ENCODE data around the gene DHX9. TPM values are rescaled to one million over a fixed set of nuclear protein-coding genes. Genes with fewer than 3 reads are reported as not detected.

Gene DHX9
- total RNA-seq, 4 donors from 2014 or later = 29.5 to 84.0 (median 65.8) TPM

DNA sequence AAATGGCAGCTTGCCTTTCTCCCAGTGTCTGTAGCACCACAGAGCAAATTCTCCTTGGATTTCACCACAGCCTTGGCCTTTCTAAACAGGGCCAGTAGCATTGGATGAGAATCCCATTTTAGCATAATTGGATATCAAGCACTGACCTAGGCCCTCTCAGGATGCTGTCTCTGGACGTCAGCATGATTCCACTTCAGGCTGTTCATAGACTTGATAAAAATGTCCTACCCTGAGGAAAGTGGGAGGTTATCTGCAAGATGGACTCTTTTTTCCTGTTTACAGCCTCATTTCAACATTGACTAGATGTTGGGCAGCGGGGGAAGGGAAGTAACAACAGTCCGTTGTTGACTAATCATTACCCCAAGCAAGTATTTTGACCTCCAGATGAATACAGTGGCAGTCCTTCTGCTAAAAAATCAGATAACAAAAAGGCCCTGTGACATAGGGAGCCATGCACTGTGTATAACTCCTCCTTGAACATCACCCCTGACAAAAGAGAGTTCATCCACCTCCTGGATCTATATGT is 44.4 kb upstream of the DHX9 start:
- WGBS, 2 donors (ENCODE audit: low coverage in 1 of 2) = 69 to 92% methylated on average over 2 to 3 of the region's 3 CpGs
- intact Hi-C loops (cut with DNase I; ENCODE audit: low total_unique reads) = no loop called here
- no peak for DNase-seq

DNA sequence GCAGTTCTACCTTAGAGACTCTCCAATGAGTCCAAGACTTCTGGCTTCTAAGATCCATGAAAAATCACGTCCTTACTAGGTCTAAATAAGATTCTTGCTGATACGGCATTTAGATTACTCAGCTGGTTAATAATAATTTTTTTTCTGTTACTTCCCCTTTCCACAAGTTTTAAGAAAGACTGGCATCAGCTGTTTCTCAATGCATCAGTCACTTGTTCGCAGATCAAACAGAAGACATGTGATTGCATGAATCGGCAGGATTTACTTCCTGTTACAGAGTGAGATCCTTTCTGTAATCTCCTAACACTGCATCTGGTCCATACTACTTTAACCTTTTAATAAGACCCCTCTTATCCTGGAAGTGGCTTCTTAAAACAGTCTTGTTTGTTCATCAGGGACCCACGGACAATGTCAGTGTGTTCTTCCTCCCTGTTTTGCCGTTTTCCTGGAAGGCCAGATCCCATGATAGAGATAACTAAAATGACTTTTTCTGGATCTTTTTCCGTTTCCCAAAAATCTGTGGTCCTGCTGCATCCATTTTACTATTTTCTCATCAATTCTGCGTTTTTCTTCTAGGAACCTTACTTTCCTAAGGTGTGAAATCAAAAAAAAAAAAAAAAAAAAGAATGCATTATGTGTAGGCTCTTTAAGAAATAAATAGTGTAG is 43.5 kb upstream of the DHX9 start:
- TF ChIP-seq POLR2AphosphoS5 (IDR thresholded peaks at IDR 0.05) = no peak
- no peak for TF ChIP-seq EP300 (IDR thresholded peaks at IDR 0.05; ENCODE audit: low read depth)
- TF ChIP-seq, protein P1, sequence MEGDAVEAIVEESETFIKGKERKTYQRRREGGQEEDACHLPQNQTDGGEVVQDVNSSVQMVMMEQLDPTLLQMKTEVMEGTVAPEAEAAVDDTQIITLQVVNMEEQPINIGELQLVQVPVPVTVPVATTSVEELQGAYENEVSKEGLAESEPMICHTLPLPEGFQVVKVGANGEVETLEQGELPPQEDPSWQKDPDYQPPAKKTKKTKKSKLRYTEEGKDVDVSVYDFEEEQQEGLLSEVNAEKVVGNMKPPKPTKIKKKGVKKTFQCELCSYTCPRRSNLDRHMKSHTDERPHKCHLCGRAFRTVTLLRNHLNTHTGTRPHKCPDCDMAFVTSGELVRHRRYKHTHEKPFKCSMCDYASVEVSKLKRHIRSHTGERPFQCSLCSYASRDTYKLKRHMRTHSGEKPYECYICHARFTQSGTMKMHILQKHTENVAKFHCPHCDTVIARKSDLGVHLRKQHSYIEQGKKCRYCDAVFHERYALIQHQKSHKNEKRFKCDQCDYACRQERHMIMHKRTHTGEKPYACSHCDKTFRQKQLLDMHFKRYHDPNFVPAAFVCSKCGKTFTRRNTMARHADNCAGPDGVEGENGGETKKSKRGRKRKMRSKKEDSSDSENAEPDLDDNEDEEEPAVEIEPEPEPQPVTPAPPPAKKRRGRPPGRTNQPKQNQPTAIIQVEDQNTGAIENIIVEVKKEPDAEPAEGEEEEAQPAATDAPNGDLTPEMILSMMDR (IDR thresholded peaks at IDR 0.05) = no peak
- TF ChIP-seq POLR2A (IDR thresholded peaks at IDR 0.05) = no peak
- in situ Hi-C loops (cut with MboI; ENCODE audit: low pct_ligation_motif_present in 1 of 4, low pct_unique_long_range_greater_than_20kb in 1 of 4, low sequenced_read_pairs in 3 of 4) = loop anchor here (10.0 to 25.0 kb wide), 3 partner anchors 333 to 708 kb away; partner anchors contain the start of gene RGSL1 (in 1 of the 4)
- Histone ChIP-seq H3K4me3 (no peak overlapping the region), H3K27me3 (no peaks in the 10 kb centered on the region), H3K36me3 (no peaks in the 10 kb centered on the region), H3K4me1 (no peaks in the 10 kb centered on the region), H3K9me3 (no peaks in the 10 kb centered on the region), H3K27ac (peak overlapping the region in 1 of 4 donors; percentile 20)
- WGBS, 2 donors (ENCODE audit: low coverage in 1 of 2) = 63 to 70% methylated on average over 8 of the region's 8 CpGs
- no peak for DNase-seq
- intact Hi-C loops (cut with DNase I; ENCODE audit: low total_unique reads) = no loop called here

More for the DNA sequence above, 44.4 kb upstream of the DHX9 start:
- peaks cover 0 to 8% (median 6%) of the 10 kb centered on the region in 4 donors for H3K4me1 ChIP-seq
- in situ Hi-C loops (cut with MboI; ENCODE audit: low pct_ligation_motif_present in 1 of 4, low pct_unique_long_range_greater_than_20kb in 1 of 4, low sequenced_read_pairs in 3 of 4) = loop anchor here (10.0 to 25.0 kb wide), 3 partner anchors 332 to 707 kb away; partner anchors contain the start of gene RGSL1 (in 1 of the 4)
- H3K4me3 ChIP-seq = no peak overlapping the region
- TF ChIP-seq POLR2A (IDR thresholded peaks at IDR 0.05) (no peak), EP300 (IDR thresholded peaks at IDR 0.05; ENCODE audit: low read depth) (no peak), POLR2AphosphoS5 (IDR thresholded peaks at IDR 0.05) (no peak)
- TF ChIP-seq, protein P1 (IDR thresholded peaks at IDR 0.05) = no peak
- no peaks in the 10 kb centered on the region for H3K9me3 ChIP-seq
- no peaks in the 10 kb centered on the region for H3K36me3 ChIP-seq
- peak overlapping the region in 3 of 4 donors; percentile 13 to 52 (median 20) for H3K27ac ChIP-seq
- no peaks in the 10 kb centered on the region for H3K27me3 ChIP-seq

DNA sequence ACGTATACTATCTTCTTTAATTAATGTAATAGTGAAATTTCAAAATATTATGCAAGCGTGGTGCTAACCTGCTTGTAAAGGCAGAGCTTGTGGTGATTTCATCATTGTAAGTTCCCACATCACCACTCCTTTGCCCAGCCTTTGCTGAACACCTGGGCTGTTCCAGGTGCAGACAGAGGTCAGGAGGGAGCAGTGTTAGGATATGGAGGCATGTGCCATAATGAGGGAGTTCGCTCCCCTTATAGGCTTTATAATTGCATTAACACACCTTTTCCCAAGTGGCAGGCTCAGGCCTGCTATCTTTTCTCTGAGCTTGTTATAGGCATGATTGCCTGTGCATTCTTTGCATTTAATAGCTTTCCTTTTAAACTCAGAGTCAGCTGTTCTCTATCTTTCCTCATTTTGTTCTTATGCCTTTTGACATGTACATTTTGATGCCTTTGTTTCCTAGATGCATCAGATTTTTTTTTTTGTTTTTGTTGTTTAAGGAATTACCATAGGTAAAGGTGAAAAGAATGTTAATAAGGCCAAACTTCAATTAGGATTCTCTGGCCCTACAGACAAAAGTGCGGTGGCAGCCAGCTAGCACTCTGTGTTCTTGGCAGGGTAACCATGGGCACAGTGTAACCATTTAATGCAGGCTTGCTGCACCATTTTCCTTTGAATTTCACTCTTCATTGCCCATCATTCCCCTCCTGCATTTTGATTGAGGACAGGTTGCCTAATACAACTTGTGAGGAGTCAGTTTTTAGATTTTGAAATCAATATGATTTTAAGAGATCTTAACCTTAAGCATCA is 36.9 kb upstream of the DHX9 start:
- Histone ChIP-seq H3K36me3 (no peaks in the 10 kb centered on the region), H3K4me3 (no peak overlapping the region), H3K27ac (no peak overlapping the region), H3K9me3 (no peaks in the 10 kb centered on the region), H3K27me3 (no peaks in the 10 kb centered on the region), H3K4me1 (no peaks in the 10 kb centered on the region)
- no peak for DNase-seq
- TF ChIP-seq, protein P1 (IDR thresholded peaks at IDR 0.05) = no peak
- TF ChIP-seq EP300 (IDR thresholded peaks at IDR 0.05; ENCODE audit: low read depth) = no peak
- TF ChIP-seq POLR2AphosphoS5 (IDR thresholded peaks at IDR 0.05) = no peak
- TF ChIP-seq POLR2A (IDR thresholded peaks at IDR 0.05) = no peak
- in situ Hi-C loops (cut with MboI; ENCODE audit: low pct_ligation_motif_present in 1 of 4, low pct_unique_long_range_greater_than_20kb in 1 of 4, low sequenced_read_pairs in 3 of 4) (no loop called here), intact Hi-C loops (cut with DNase I; ENCODE audit: low total_unique reads) (no loop called here)
- WGBS, 2 donors (ENCODE audit: low coverage in 1 of 2) = 83 to 86% methylated on average over 3 to 4 of the region's 4 CpGs

DNA sequence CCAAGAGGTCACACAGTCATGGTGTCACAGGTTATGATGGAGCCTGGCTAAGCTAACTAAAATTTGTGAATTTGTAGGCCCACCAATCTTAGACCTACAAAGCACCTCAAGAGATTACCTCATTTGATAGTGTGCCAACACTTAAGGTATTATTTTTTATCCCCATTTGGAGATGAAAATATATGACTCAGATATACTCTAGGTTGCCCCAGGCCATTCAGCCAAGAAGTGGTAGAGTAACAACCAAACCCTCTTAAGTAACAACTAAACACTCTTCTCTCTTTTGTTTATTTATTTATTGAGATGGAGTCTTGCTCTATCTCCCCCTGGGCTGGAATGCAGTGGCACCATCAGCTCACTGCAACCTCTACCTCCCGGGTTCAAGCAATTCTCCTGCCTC is 35.3 kb upstream of the DHX9 start:
- in situ Hi-C loops (cut with MboI; ENCODE audit: low pct_ligation_motif_present in 1 of 4, low pct_unique_long_range_greater_than_20kb in 1 of 4, low sequenced_read_pairs in 3 of 4) = no loop called here

More for the DNA sequence above, 35.3 kb upstream of the DHX9 start:
- intact Hi-C loops (cut with DNase I; ENCODE audit: low total_unique reads) = no loop called here
- DNase-seq = no peak
- Histone ChIP-seq H3K4me1 (no peaks in the 10 kb centered on the region), H3K36me3 (no peaks in the 10 kb centered on the region), H3K27me3 (no peaks in the 10 kb centered on the region), H3K27ac (no peak overlapping the region), H3K9me3 (no peaks in the 10 kb centered on the region), H3K4me3 (no peak overlapping the region)
- WGBS, 2 donors (ENCODE audit: low coverage in 1 of 2) = 91 to 100% methylated on average over 1 of the region's 1 CpG
- TF ChIP-seq EP300 (IDR thresholded peaks at IDR 0.05; ENCODE audit: low read depth) (no peak), POLR2A (IDR thresholded peaks at IDR 0.05) (no peak), POLR2AphosphoS5 (IDR thresholded peaks at IDR 0.05) (no peak)
- TF ChIP-seq, protein P1 (IDR thresholded peaks at IDR 0.05) = no peak
